GM18858 (cell line): Measurements from ENCODE around the gene COL9A3.

ENCODE experiments used
- ATAC-seq: cut with Tn5 transposase; IDR thresholded peaks from one replicate; pipeline ENCODE4 v1.9.1; 2021; ENCODE audit not compliant: unreplicated experiment

Gene COL9A3

DNA sequence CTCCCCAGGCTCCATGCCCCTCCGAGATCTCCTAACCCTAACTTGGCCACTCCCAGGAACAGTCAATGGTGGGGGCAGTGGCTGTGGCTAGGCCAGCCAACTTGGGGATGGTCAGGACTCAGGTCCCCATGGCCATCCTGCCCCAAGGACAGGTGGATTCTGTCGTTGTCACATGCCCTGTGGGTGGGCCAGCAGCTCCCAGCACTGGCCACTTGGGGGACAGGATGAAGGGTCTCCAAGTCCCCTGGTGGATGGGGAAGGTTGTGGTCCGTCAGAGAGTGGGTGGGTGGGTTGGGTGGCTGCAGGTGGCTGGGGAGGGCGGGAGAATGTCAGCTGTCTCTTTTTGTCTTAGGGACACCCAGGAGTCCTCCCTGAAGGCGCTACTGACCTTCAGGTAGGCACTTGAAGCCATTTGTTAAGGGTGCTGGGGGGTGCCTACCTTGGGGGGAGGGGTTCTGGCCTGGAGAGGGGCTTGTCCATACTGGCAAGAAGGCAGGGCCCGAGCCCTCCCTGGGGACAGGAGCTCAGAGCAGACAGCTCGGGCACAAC lies 5.5 kb downstream of the COL9A3 start:
- ATAC-seq: no peak

GRCh38 chr20:62822788-62823651 lies 6.2 kb downstream of the COL9A3 start:
- ATAC-seq: no peak

DNA sequence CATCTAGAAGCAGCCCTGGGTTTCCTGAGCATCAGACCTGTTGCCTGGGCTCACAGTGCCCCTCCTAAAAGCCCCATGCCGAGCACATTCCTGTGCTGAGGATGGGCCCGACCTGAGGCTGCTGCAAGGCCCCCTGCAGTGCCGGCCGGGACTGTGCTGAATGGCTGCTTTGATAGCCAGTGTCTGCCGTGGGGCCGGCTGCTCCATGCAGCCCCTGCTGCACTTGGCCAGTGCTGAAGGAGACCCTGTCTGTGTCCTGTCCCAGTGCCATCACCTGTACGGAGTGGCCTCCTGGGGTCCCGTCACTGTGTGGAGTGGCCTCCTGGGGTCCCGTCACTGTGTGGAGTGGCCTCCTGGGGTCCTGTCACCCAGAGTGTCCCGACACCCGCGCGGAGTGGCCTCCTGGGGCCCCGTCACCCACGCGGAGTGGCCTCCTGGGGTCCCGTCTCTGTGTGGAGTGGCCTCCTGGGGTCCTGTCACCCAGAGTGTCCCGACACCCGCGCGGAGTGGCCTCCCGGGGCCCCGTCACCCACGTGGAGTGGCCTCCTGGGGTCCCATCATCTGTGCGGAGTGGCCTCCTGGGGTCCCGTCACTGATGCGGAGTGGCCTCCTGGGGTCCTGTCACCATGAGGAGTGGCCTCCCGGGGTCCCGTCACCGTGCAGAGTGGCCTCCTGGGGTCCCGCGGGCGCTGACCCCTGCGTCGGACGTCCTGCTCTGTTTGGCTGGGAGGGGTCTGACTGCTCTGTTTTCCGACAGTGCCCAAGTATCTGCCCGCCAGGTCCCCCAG lies 7.0 kb downstream of the COL9A3 start:
- ATAC-seq: no peak

GRCh38 chr20:62824476-62825332 lies 7.9 kb downstream of the COL9A3 start:
- no peak for ATAC-seq

DNA sequence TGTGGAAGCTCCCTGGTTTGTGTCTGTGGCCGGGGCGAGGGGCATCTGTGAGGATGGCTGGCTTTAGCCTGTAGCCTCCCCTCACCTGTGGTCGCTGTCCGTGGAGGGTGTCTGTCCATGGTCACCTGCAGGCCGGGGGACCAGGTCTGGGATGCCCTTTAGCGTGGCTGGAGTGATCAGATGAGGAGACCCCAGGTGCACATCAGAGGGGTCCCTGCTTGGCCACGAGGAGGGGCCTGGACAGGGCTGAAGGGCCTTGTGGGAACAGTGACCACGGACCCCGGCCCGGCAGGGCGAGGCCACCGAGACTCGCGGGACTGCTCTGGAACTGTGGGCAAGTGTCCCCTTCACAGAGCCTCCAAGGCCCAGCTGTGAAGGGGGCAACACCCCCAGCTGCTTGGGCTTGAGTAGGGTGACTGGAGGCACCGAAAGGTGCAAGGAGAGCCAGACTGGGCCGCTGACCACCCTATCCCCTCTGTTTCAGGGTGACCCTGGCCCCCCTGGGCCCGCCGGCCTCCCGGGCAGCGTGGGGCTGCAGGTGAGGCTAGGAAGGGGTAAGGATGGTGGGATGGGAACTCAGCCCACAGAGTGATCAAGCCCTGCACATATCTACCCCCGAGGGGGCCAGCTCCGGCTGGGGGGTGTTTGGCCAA lies 8.6 kb downstream of the COL9A3 start:
- no peak for ATAC-seq

GRCh38 chr20:62825986-62826645 lies 9.3 kb downstream of the COL9A3 start:
- ATAC-seq: no peak

DNA sequence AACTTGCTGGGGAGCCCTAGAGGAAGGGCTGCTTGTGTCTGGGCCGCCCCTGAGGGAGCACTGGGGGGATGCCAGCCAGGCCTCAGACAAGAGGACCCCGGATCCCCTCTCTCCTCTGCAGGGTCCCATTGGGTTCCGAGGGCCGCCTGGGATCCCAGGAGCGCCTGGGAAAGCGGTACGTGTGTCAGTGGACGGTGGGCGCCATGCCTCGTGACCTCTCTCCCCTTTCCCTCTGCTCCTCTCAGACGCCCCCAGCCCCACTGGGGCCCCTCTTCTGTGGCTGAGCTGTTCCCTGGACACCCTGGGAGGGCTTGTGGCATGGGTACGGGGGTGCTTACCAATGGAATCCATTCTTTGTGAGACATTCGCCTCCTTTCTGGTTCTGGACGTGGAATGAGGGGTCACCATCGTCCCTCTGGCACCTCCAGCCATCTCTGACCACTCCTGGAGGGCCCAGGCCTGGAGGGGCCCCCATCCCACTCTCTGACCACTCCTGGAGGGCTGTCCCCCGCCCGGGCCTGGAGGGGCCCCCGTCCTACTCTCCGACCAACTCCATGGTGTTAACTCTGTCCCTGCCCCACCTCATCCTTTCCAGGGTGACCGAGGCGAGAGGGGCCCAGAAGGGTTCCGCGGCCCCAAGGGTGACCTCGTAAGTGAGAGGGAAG lies 9.9 kb downstream of the COL9A3 start:
- no peak for ATAC-seq

DNA sequence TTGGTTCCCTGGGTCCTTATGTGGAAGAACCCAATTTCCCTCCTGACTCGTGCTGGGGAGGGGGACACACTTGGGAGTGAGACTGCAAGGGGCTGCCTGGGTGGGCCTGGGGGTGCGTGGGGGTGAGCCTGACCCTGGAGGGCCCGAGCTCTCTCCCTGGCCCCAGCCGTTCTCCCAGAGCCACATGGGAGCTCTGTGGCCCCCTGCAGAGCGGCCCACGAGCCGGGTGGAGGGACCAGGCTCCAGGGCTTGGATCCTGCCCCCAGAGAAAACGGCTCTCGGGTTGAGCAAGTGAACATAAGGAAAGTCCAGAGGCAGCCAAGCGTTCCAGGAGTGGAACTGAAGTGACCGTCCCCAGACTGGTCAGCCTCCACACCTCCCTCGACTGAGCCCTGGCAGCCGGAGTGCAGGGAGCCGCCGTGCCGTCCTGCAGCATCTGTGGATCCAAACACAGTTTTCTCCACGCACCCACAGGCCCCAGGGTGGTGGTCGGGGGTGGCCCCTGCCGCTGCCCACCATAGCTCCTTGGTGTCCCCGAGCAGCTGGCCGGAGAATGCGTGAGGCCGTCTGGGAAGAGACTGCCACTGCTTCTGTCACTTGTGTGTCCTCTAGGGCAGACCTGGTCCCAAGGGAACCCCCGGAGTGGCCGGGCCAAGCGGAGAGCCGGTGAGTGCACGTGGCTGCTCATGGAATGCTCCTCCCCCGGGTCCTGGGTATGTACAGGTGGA lies 10.6 kb downstream of the COL9A3 start:
- ATAC-seq: no peak

- no peak for ATAC-seq
Observed at GRCh38 chr20:62828051-62828450, 11.2 kb downstream of the COL9A3 start.

DNA sequence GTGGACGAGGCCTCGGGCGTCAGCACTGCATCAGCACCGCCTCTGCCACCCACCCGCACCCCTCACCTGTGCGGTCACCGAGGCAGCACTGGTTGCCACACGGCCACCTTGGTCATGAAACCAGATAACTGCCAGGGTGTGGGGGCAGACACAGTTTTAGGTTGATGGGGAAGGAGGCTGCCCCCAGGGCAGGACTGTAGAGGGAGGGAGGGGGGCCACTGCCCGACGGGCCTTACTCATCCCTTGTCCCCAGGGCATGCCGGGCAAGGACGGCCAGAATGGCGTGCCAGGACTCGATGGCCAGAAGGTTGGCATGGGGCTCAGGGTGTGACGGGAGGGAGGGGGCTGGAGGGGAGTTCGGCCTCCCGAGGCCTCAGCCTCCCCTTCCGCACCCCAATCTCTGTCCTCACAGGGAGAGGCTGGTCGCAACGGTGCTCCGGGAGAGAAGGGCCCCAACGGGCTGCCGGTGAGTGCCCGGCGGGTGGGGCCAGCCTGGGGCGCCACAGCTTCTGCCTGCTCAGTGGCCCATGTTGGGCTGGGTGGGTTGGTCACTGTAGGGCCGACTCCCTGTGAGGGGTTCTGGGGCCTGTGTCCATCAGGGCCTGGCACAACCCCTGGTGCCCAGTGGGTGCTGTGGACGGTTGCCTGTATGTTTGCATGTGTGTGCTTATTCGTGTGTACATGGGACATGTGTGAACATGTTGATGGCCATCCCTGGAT lies 11.8 kb downstream of the COL9A3 start:
- no peak for ATAC-seq

DNA sequence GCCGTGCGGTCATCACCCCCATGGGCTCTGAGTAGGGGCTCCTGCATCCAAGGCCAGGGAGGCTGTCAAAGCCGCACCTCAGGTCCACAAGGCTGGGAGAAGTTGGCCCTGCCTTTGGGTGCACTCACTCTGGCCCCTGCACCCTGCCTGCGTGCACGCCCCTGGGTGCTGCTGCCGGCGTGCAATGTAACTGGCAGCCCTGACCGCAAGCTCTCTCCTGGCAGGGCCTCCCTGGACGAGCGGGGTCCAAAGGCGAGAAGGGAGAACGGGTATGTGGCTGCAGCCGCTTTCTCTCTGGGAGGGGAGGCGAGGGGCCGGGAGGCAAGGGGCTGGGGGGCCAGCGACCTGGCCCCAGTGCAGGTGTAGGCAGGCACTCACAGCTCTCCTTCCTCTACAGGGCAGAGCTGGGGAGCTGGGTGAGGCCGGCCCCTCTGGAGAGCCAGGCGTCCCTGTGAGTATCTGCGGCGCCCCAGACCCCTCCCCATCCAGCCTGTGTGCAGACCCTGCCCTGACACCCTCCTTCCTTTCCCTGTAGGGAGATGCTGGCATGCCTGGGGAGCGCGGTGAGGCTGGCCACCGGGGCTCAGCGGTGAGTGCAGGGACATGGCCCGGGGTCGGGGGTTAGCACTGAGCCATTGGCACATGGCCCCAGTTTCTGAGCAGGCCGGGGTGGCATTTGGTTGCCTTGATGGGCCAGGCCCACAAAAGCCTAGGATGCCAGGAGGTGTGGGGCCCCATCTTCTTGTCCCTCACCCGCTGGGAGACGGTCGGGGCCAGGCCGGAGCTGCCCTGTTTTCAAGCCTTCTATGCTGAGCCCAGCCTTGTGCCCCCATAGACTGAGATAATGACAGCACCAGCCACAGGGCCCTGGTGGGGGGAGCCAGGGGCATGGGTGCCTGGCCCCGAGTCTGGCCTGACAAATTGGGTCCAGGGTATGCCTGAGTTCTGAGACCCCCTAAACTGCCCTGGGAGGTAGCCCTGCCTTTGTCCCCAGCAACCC lies 12.7 kb downstream of the COL9A3 start:
- ATAC-seq: no peak

- ATAC-seq: no peak
Observed at GRCh38 chr20:62830251-62830650, 13.4 kb downstream of the COL9A3 start.

GRCh38 chr20:62830821-62831220 lies 14.0 kb downstream of the COL9A3 start:
- no peak for ATAC-seq

DNA sequence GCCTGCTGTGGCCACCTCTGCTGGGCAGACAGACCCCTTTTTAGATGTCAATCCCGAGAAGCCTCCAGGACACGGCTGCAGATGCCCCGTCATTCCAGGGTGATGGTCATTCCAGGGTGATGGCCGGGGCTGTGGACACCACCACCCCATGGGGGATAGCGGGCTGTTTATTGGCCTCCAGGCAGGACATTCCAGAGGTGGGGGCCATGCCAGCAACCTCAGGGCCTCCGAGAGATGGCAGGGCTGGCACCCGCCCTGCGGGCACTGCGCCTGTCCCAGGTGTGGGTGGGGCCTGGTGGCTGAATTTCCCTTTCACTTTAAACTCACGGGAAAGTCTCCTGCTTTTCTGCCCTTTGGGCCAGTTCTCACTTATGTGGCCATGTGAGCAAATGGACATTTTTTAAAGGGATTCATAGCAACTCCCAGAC lies 14.5 kb downstream of the COL9A3 start:
- no peak for ATAC-seq

GRCh38 chr20:62831854-62832211 lies 15.0 kb downstream of the COL9A3 start:
- no peak for ATAC-seq

DNA sequence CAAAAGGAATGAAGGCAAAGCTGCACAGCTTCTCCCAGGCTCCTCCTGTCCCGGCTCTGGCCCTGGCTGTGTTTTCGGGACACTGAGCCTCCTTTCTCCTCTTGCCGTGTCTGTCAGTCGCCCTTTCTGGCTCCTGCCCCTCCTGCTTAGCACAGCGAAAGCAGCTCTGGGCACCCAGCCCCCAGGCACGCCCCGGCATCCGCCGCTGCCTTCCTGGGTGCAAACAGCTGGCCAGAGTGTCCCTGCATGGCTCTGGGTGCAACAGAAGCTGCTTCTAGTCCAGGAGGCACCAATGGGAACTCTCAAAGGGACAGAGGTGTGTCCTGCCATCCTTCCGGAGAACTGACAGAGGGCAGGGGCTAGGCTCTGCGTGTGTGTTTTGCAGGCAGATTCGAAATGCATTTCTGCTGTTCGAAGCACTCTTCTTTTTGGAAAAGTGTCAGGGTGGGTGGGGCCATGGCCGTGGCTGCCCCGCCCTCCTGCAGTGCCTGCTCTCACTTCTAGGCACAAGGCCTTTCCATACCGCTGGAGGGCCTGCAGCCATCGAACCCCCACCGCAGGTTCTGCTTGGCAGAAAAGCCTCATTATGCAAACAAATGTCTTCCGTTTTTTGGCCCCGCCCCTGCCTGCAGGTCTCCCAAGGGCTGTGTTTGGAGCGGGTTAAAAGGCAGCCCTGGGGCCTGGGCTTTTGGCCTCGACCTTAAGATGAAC lies 15.5 kb downstream of the COL9A3 start:
- no peak for ATAC-seq
